Measurements from ENCODE around the gene USP2.

Gene USP2

DNA sequence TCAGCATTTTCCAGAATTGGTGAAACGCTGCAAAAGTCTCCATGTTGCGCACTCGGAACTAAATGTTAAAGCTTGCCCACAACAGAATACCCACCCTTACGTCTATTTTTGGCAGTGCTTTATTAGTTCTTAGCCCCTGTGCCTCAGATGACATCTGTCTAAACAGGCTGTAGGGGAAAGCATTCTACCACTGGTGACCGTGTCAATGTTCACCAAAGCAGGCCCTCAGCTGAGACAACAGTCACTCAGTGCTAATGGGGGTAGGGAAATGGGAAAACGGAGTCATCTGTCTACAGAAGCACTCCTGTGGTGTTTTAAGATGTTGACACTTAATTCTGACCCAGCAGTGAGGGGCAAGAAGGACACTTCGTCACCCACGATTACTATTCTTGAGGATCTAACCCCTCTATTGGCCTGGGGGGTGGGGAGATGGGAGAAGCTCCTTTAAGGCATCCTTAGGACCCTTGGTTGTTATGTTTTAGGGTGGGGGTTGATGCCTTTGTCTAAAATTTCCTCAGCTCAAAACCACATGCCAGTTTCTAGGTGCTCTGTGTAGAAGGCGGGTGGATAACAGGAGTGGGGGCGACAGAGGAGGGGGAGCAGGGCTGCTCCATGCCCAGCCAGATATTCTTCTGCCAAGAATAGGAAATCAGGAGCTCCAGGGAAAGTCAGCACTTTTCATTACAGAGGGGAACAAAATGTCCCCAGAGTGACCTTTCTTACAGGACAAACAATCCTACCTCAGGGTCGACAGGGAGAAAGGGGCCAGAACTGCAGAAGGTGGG lies 19.4 kb downstream of the USP2 start:
- DNase-seq, result peak in 1 of 2 donors; percentile 50

DNA sequence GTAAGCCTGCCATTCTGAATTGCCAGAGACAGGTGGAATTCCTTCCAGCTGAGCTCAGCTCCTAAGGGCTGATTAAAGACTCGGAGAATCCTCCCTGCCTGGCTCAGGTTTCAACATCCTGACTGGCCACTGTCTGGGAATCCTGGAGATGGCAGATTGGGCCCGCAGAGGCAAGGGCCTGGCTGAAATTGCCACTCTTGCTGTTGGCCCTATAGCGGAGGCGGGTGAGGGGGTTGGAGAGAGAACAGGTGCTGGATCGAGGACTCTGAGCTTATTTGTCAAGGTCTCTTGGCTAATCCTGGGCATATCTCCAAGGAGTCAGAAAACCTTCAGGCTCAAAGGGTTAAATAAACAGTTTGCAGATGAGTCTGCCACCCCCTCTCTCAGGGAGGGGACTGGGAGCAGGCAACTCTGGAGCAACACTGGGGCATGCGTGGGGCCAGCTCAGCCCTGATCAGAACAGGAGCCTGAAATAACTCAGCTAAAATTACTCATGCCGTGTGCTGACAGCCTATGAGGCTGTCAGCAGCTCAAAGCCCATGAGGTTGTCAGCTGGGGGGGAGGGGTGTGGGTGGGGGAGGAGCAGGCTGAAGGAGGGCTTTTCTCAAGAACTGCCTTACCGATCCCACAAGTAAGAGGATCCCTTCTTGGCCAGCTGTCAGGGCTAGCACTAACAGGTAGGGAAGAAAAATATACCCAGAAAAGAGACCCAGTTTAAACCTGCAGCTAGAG lies 20.3 kb downstream of the USP2 start:
- DNase-seq, result peak; percentile 64 to 94

- peak; percentile 55 to 77 for DNase-seq
Observed at GRCh38 chr11:119359365-119360214, 21.9 kb downstream of the USP2 start.

DNA sequence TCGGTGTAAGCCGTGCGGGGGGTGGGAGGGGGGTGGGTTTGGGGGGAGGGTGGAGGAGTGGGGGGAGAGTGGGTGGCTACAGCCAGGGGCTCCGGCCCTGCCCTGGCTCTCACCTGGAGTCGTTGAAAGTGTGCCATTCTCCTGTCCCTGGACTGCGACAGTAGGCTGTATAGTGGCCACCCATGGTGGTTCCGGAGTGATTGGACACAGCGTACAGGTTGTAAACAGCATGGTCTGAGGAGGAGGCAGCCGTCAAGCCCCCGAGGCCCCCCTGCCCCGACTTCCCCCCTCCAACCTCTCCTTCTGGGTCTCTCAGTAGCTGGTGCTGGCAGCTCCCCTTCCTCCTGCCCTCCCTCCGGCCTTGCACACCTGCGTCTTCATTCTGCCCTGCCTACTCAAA lies 24.4 kb downstream of the USP2 start:
- DNase-seq, result no peak

DNA sequence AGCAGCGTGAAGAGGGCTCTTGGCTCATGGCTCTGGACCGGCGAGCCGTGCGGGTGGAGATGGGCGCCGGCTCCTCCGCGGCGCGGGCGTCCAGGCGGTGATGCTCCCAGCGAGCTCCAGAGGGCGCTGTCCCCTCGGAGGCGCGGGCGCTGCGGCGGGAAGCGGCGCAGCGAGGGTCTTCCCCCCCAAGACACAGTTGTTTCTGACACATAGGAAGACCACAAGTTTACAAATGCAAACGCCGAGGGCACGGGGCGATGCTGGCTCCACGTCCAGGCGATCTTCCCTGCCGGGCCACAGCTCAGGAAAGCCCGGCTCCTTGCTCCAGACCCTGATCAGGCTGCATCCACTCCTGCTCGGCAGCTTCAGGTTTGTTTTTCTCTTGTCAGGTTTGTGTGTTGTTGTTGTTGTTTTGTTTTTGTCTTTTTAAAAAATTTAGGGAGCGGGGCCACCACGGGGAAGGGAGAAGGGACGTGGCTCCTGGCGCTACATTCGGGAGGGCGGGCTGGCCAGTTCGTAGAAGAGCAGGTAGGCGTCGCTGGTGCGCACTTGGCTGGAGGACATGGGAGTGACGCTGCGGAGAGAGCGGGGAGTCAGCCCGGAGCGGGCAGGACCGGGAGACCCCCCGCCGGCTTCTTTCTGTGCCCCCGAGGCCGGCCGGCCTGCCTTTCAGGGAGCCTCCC lies 25.0 kb downstream of the USP2 start:
- DNase-seq, result peak; percentile 57 to 74

DNA sequence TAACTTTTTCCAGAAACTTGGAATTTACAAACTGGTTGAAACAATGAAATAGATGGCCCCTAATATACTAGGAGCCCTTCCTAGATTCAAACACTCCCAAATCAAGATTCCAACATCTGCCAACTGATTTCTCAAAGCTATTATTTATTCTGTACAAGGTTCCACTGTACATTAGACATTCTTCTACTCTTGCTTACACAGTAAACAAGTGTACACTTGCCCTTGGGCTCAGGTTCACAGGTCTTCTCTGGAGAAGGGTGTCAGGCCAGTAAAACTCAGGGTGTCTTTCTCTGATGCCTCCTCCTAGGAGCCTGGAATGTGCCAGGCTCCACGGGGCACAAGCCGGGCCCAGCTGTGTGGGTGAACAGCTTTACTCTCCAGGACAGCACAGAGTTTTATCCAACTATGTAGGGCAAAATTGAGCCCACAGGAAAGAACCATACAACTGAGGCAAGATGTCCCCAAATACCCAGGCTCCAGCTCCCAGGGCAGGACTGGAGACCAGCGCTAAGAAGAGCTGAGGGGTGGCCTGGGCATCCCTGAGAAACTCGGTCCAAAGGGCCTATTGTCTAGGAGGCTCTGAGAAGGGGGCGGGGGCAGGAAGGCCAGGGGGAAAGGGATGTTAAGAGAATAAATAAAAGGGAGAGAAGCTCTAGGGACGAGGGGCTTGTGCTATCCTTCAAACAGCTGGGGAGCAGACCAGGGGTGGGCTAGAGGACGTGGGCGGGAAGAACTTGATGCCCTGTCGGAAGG lies 26.2 kb downstream of the USP2 start:
- DNase-seq, result no peak

GRCh38 chr11:119352857-119353260 lies 28.6 kb downstream of the USP2 start:
- DNase-seq, result no peak

DNA sequence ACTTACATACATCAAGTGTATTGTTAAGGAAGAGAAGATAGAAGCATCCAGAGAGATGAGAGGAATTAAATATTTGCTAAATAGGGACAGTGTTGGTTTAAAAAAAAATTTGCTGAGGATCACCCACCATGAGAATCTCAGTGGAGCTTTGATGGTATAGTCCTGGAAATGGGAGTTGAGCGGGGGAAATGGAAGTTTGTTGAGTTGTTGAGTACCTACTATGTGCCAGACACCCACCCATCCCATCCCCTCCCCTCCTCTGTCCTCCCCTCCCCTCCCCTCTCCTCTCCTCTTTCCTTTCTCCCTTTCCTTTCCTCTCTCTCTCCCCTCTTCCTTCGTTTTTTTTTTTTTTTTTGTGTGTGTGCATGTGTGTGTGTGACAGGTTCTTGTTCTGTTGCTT lies 30.3 kb downstream of the USP2 start:
- DNase-seq, result no peak

GRCh38 chr11:119350302-119350701 lies 31.2 kb downstream of the USP2 start:
- DNase-seq, result no peak

- DNase-seq, result no peak
Observed at GRCh38 chr11:119347940-119348605, 33.4 kb downstream of the USP2 start.

GRCh38 chr11:119347242-119347641 lies 34.2 kb downstream of the USP2 start:
- no peak for DNase-seq

DNA sequence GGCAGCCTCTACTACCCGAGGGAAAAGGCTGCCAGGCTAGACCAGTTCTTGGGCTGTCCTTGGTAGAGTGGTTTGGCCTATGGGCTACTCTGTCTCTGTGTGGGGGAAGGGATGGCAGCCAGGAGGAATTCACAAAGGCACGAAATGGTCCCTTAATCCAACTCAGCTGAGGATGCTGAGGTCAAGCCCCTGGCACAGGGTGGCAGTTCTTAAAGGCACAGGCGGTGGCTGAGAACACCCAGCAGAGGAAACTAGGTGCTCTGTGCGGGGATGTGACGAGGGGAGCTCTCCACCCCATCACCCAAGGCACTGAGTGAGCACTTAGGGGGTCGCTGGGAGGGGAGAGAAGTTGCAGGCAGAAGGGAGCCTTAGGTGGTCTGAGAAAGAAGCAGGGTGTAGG lies 34.9 kb downstream of the USP2 start, which contains the start of gene MFRP:
MFRP (minus strand) TSS at position 101 of the 400 bp plus-strand sequence. CDS start 192 bp downstream, outside the sequence.
- no peak for DNase-seq

DNA sequence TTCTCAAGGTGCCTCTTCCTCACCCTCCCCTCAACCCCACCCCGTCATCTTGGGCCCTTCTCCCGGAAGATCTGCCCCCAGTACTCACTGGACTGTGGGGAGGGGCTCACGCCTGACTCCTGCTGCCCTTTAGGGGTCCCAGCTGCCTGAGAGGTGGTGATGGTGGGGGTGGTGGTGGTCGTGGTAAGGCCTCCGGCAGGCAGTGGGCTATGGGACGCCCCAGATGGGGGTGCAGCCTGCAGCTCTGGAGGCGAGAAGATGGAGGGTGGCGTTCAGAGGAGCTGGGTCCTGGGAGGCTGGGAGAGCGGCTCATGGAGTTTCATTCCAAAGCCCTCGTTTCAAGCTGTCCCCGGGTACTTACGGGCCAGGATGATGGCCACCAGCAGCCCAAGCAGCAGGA lies 35.8 kb downstream of the USP2 start:
- DNase-seq, result no peak

DNA sequence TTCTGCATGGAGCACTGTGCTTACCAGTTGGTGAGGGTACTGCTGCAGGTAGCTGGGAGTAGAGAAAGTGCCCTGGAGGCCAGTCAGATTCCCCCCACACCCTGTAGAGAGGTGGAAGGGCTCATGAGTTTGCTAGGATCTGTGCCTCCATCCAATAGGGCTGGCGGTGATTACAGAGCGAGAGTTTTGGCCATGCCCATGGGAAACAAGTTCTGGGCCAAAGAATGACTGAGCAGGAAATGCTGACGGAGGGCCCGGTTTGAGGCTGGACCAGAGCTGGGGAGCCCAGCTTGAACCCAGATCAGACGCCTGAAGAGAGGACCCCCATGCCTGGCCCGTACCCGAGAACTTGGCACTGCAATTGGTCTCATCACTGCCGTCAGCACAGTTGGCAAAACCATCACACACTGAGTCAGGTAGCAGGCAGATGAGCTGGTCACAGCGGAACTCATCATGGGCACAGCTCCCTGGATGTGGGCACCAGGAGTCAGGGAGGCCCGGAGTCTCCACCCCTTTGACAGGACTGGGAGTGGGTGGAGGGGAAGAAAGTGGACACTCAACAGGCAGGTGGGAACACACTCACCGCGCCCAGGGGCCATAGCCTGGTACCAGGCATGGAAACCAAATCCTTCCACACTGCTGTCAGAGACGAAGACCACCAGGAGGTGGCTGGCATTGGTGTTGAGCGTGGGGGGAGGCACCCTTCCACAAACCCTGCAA lies 37.0 kb downstream of the USP2 start:
- DNase-seq, result no peak

- no peak for DNase-seq
Observed at GRCh38 chr11:119343726-119344125, 37.8 kb downstream of the USP2 start.

- no peak for DNase-seq
Observed at GRCh38 chr11:119342362-119343130, 38.9 kb downstream of the USP2 start.

GRCh38 chr11:119342023-119342300 lies 39.5 kb downstream of the USP2 start:
- no peak for DNase-seq

DNA sequence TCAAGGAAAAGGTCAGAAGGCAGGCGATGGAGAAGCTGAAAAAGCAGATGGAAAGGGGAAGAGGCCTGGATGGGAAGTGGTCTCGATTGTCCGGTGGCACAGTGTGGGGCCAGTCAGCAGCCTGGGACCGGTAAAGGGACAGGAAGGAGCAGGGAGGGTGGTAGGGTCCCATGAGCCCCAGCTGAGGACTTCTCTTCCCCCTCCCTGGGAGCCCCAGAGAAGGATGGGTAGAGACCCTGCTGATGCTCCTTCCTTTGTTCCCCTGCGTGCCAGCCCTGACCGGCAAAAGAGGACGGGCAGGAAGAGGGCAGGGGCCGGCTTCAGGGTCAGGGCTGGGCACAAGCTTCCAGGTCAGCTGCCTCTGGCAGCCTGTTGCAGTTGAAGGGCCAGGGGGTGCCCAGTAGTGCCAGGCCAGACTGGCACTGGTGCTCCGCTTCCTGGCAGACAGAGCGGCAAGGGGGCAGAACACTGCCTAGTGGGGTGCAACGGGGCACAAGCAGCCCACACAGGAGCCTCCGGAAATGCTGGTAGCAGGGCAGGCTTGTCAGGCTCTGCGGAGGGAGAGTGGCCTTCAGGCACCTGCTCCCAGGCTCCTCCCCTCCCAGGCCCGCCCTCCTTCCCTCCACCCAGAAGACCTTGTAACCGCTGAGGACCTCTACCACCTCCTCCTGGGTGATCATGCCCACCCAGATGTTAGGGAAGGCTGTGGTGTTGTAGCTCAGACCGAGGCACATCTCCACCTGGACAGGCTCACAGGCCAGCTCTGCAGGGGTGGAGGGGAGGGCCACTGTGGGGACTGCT lies 40.1 kb downstream of the USP2 start:
- DNase-seq, result no peak
